Transverse colon (tissue), 4 donors: Measurements from ENCODE around the gene OTOL1.

ENCODE experiments used
- POLR2A ChIP-seq: fragments of 450-650 bp; IDR thresholded peaks from one replicate; pipeline ENCODE4 v1.6.1; 2016; ENCODE audit warnings: antibody characterized with exemption, mild to moderate bottlenecking, moderate library complexity
- POLR2AphosphoS5 ChIP-seq, 3 donors: sonication (generic); formaldehyde crosslinking; IDR thresholded peaks; one replicate each; pipeline ENCODE4 v1.6.1; 2016; ENCODE audit warnings: antibody characterized with exemption in 3 of 3
- TF ChIP-seq, protein P1 (sequence below), 5 experiments: fragments of 200-600 bp in 3 of 5; fragments of 450-650 bp in 2 of 5; sonication (generic) in 3 of 5; IDR thresholded peaks; 1 replicate in 2 of 5; 2 replicates in 3 of 5; pipeline ENCODE4 v1.5.1; 2016 to 2017; ENCODE audit warnings: antibody characterized with exemption in 5 of 5, inconsistent platforms in 3 of 5, mild to moderate bottlenecking in 2 of 5, moderate library complexity in 1 of 5

- TF ChIP-seq, protein P1, sequence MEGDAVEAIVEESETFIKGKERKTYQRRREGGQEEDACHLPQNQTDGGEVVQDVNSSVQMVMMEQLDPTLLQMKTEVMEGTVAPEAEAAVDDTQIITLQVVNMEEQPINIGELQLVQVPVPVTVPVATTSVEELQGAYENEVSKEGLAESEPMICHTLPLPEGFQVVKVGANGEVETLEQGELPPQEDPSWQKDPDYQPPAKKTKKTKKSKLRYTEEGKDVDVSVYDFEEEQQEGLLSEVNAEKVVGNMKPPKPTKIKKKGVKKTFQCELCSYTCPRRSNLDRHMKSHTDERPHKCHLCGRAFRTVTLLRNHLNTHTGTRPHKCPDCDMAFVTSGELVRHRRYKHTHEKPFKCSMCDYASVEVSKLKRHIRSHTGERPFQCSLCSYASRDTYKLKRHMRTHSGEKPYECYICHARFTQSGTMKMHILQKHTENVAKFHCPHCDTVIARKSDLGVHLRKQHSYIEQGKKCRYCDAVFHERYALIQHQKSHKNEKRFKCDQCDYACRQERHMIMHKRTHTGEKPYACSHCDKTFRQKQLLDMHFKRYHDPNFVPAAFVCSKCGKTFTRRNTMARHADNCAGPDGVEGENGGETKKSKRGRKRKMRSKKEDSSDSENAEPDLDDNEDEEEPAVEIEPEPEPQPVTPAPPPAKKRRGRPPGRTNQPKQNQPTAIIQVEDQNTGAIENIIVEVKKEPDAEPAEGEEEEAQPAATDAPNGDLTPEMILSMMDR (IDR thresholded peaks at IDR 0.05), result no peak
- TF ChIP-seq POLR2A (no peak), POLR2AphosphoS5 (IDR thresholded peaks at IDR 0.05) (no peak)
Observed at GRCh38 chr3:161484226-161484625, 12.4 kb upstream of the OTOL1 start.
